Endothelial cell of umbilical vein (primary cell): ENCODE measurements around the gene HYAL2. TPM values are rescaled to one million over a fixed set of nuclear protein-coding genes. Genes with fewer than 3 reads are reported as not detected.
A peak's percentile ranks its signal among the peaks of the same experiment; 100 is the strongest.

ENCODE experiments used
- BruUV-seq: library from RNA; stranded (reverse); fragments of 400-500 nt; replicated peaks from 2 replicates; lab custom pipeline; 2021; lab: Mats Ljungman, UMichigan
- CTCF ChIA-PET: fragments of 300-600, 350-600 bp; sonication (Branson Sonifier 250); formaldehyde crosslinking; loops from one replicate; lab custom pipeline; 2021; ENCODE audit warnings: antibody characterized with exemption, inconsistent platforms; lab: Charles Lee
- POLR2A ChIA-PET: fragments of 300-600, 350-600 bp; sonication (Branson Sonifier 250); formaldehyde crosslinking; loops from one replicate; lab custom pipeline; 2021; ENCODE audit warnings: antibody characterized with exemption, inconsistent platforms; lab: Charles Lee
- DNase-seq: peaks from one replicate; pipeline ENCODE4 v3.0.0-alpha.2; 2011; ENCODE audit warnings: low read depth, low spot score
- FAIRE-seq: peaks from 2 replicates; lab custom pipeline; 2011; peaks lifted over from hg19 to GRCh38; lab: Jason Lieb, UNC
- H2AFZ ChIP-seq: 2 replicates; pipeline ENCODE4 v1.6.0; 2012; ENCODE audit warnings: low read depth, low read length, control low read depth, inconsistent platforms
- H3K27ac ChIP-seq: 2 replicates; pipeline ENCODE4 v1.5.1; 2011; ENCODE audit warnings: low read depth, mild to moderate bottlenecking, control low read depth, low read length, moderate library complexity; ENCODE audit not compliant: insufficient read depth
- H3K27me3 ChIP-seq, 2 experiments: 2 replicates each; pipeline versions ENCODE4 v1.6.0 to v1.6.1; 2011; ENCODE audit warnings: low read length in 2 of 2, mixed read lengths in 1 of 2; ENCODE audit not compliant: control insufficient read depth in 2 of 2, insufficient read depth in 2 of 2
- H3K36me3 ChIP-seq, 2 experiments: 2 replicates in 1 of 2; 3 replicates in 1 of 2; pipeline ENCODE4 v1.5.1; 2011; ENCODE audit warnings: low read length in 2 of 2, mild to moderate bottlenecking in 1 of 2, moderate library complexity in 1 of 2; ENCODE audit not compliant: control insufficient read depth in 2 of 2, insufficient read depth in 2 of 2; ENCODE audit errors: extremely low read depth in 1 of 2
- H3K4me1 ChIP-seq: 3 replicates; pipeline ENCODE4 v1.5.1; 2011; ENCODE audit warnings: mild to moderate bottlenecking, low read length; ENCODE audit not compliant: control insufficient read depth, insufficient read depth; ENCODE audit errors: extremely low read depth
- H3K4me2 ChIP-seq: 2 replicates; pipeline ENCODE4 v1.6.1; 2011; ENCODE audit warnings: low read length, control low read depth, mixed read lengths; ENCODE audit not compliant: insufficient read depth
- H3K4me3 ChIP-seq, 3 experiments: fragments of 200-600 bp in 1 of 3; sonication (generic), shearing (Covaris generic) in 1 of 3; replicated peaks in 1 of 3; 2 replicates each; pipeline ENCODE4 v1.5.1; 2011 to 2016; ENCODE audit warnings: control low read depth in 3 of 3, low read length in 3 of 3, mild to moderate bottlenecking in 2 of 3, inconsistent platforms in 1 of 3, low read depth in 1 of 3, moderate library complexity in 1 of 3; ENCODE audit not compliant: insufficient read depth in 1 of 3
- H3K79me2 ChIP-seq: 2 replicates; pipeline ENCODE4 v1.6.0; 2012; ENCODE audit warnings: low read length, inconsistent platforms; ENCODE audit not compliant: control insufficient read depth, insufficient read depth
- H3K9ac ChIP-seq: replicated peaks from 2 replicates; pipeline ENCODE3; 2011; ENCODE audit warnings: low read length, control low read depth; ENCODE audit not compliant: insufficient read depth; ENCODE audit errors: extremely low read depth
- H3K9me1 ChIP-seq: replicated peaks from 3 replicates; pipeline ENCODE4 v1.6.0; 2011; ENCODE audit warnings: mild to moderate bottlenecking, low read length; ENCODE audit not compliant: control insufficient read depth, insufficient read depth; ENCODE audit errors: extremely low read depth
- H3K9me3 ChIP-seq: replicated peaks from 2 replicates; pipeline ENCODE4 v1.5.1; 2012; ENCODE audit warnings: low read length, inconsistent platforms; ENCODE audit not compliant: control insufficient read depth, insufficient read depth
- H4K20me1 ChIP-seq: replicated peaks from 2 replicates; pipeline ENCODE3; 2011; ENCODE audit warnings: mild to moderate bottlenecking, low read length; ENCODE audit not compliant: control insufficient read depth, insufficient read depth; ENCODE audit errors: extremely low read depth
- FOS ChIP-seq: IDR thresholded peaks from 2 replicates; pipeline ENCODE4 v1.6.1; 2011; ENCODE audit warnings: mild to moderate bottlenecking, low read length, moderate library complexity, borderline replicate concordance; ENCODE audit not compliant: insufficient read depth
- GATA2 ChIP-seq: IDR thresholded peaks from 2 replicates; pipeline ENCODE4 v1.7.0; 2011; ENCODE audit warnings: low read depth, mild to moderate bottlenecking, moderate library complexity, mixed read lengths, low read length; ENCODE audit not compliant: insufficient read length, insufficient read depth
- MYC ChIP-seq: IDR thresholded peaks from one replicate; pipeline ENCODE4 v1.6.1; 2011; ENCODE audit warnings: mild to moderate bottlenecking, low read depth, low read length
- POLR2A ChIP-seq: IDR thresholded peaks from 2 replicates; pipeline ENCODE4 v1.6.1; 2012; ENCODE audit warnings: low read depth, mild to moderate bottlenecking, control low read depth, low read length
- POLR2AphosphoS5 ChIP-seq: IDR thresholded peaks from 2 replicates; pipeline ENCODE4 v1.6.1; 2012; ENCODE audit warnings: low read depth, mild to moderate bottlenecking, control low read depth, low read length, moderate library complexity; ENCODE audit not compliant: insufficient read depth
- dilution Hi-C: fragments of 300-500 bp; cut with MboI; formaldehyde crosslinking; loops from one replicate; pipeline ENCODE4 v1.15.0; 2019; ENCODE audit warnings: low sequenced_read_pairs; ENCODE audit not compliant: extremely low pct_ligation_motif_present
- intact Hi-C: fragments of 100-400 bp; cut with micrococcal nuclease; formaldehyde crosslinking; loops from one replicate; pipeline ENCODE4 v1.10.0; 2022
- polyA plus RNA-seq, 4 experiments: library from polyadenylated mRNA; depleted of rRNA in 3 of 4; stranded (reverse) in 3 of 4; unstranded in 1 of 4; fragments of >200 nt; gene quantifications; 2 replicates each; pipeline versions ENCODE4 v1.2.1 to v1.2.3, GENCODE V29; 2011 to 2012; ENCODE audit warnings: missing spikeins in 1 of 4
- total RNA-seq: library from RNA; stranded (reverse); gene quantifications from 2 replicates; pipeline ENCODE4 v1.2.3, GENCODE V29; 2021
- TF ChIP-seq, protein P1 (sequence below), 2 donors: IDR thresholded peaks; 1 replicate in 1 of 2; 2 replicates in 1 of 2; pipeline ENCODE4 v1.5.1; 2011; ENCODE audit warnings: low read length in 2 of 2, mild to moderate bottlenecking in 2 of 2, moderate library complexity in 2 of 2, control low read depth in 1 of 2, inconsistent platforms in 1 of 2, low read depth in 1 of 2; ENCODE audit not compliant: insufficient read depth in 1 of 2; ENCODE audit errors: extremely low read depth in 1 of 2

HYAL2 gene
- total and polyA plus RNA-seq, 2 donors (not counting 3 experiments of a cell fraction or from before 2014, with no cell fraction given): 266 to 970 TPM

- peak; percentile 37 for DNase-seq
These were observed 14.1 kb upstream of the HYAL2 start for GRCh38 chr3:50336452-50337174.

More at GRCh38 chr3:50336452-50337174, 14.1 kb upstream of the HYAL2 start:
- Histone ChIP-seq H3K4me2 (peak overlapping the region; percentile 93), H3K4me1 (peaks cover 43% of the 10 kb centered on the region), H3K4me3 (peak overlapping the region; percentile 85 to 93 (median 90)), H3K9me3 (no peaks in the 10 kb centered on the region), H3K36me3 (peaks cover under 1 to 5% of the 10 kb centered on the region in 2 experiments), H3K79me2 (peaks cover 54% of the 10 kb centered on the region), H3K27me3 (no peaks in the 10 kb centered on the region), H4K20me1 (no peaks in the 10 kb centered on the region), H3K27ac (peak overlapping the region; percentile 95), H2AFZ (no peak overlapping the region), H3K9me1 (no peaks in the 10 kb centered on the region), H3K9ac (peak overlapping the region; percentile 92)
- TF ChIP-seq GATA2 (peak; percentile 16), POLR2A (no peak), POLR2AphosphoS5 (no peak), FOS (no peak), MYC (no peak)
- TF ChIP-seq, protein P1, sequence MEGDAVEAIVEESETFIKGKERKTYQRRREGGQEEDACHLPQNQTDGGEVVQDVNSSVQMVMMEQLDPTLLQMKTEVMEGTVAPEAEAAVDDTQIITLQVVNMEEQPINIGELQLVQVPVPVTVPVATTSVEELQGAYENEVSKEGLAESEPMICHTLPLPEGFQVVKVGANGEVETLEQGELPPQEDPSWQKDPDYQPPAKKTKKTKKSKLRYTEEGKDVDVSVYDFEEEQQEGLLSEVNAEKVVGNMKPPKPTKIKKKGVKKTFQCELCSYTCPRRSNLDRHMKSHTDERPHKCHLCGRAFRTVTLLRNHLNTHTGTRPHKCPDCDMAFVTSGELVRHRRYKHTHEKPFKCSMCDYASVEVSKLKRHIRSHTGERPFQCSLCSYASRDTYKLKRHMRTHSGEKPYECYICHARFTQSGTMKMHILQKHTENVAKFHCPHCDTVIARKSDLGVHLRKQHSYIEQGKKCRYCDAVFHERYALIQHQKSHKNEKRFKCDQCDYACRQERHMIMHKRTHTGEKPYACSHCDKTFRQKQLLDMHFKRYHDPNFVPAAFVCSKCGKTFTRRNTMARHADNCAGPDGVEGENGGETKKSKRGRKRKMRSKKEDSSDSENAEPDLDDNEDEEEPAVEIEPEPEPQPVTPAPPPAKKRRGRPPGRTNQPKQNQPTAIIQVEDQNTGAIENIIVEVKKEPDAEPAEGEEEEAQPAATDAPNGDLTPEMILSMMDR (IDR thresholded peaks at IDR 0.05; ENCODE audit: extremely low read depth in 1 of 2, insufficient read depth in 1 of 2, low read depth in 1 of 2, low read length in 2 of 2): no peak
- TSS peak; percentile 63 for BruUV-seq
- FAIRE-seq: peak; percentile 26
- CTCF ChIA-PET: interaction anchor here (0.9 to 5.0 kb wide), 10 partner anchors 9 to 275 kb away, joined by 3 to 66 read pairs (median 8); partner anchors contain the start of genes CISH, CYB561D2, HYAL2 and HYAL3
- intact Hi-C loops: loop anchor here (1.0 kb wide), 2 partner anchors 8 to 37 kb away; partner anchors contain the start of genes HYAL3, NAA80 and TUSC2
- POLR2A ChIA-PET: interaction anchor here (0.5 to 6.1 kb wide), 5 partner anchors 9 to 207 kb away, joined by 3 to 38 read pairs (median 7); partner anchors contain the start of genes HYAL2, HYAL3, NAA80 and TUSC2
- dilution Hi-C loops: no loop called here
